Upper lobe of left lung (tissue), 4 donors: ENCODE data around the gene CCM2.

Experiments used
- CTCF ChIP-seq, 6 experiments: fragments of 450-650 bp in 4 of 6; fragments of 200-600 bp in 2 of 6; sonication (generic) in 2 of 6; IDR thresholded peaks; one replicate each; pipeline ENCODE4 v1.5.1; 2016 to 2019; ENCODE audit warnings: antibody characterized with exemption in 6 of 6
- POLR2AphosphoS5 ChIP-seq, 2 donors: sonication (generic); formaldehyde crosslinking; IDR thresholded peaks; one replicate each; pipeline ENCODE4 v1.5.1; 2017; ENCODE audit warnings: antibody characterized with exemption in 2 of 2

DNA sequence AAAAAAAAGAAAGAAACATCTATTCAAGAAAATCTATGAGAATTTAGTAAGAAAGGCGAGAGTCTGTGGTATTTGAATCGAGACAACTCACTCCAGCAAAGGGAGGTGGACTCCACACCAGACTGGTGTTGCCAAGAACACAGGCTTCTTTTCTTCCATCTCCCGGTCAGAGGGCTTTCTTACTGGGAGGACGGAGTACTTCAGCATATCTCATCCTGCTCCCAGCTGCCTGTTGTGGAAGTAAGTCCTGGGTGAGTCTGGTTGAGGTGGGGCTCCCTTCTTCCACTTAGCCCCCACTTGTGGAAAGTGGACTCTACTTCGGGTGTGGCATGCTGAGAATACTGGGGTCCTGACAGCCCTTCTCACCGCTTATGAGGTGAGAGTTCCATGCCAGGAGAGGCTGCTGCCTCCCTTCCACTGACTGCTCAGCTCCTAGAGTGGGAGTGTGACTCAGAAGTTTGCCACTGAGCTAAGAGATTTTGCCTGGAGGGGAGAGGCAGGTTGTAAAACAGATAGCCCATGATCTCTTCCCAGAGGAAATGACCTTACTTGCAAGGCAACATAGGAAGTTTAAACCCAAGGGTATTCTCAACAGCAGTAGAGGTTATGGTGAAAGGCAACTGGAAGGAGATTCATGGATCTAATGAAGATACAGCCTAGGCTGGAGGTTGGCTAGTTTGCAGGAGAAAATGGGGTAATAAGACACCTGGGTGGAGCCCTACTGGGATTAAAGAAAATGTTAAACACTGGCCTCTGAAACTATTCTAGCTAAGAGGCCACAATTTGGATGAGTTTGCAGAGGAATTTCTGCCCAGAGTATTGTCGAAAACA, 92.3 kb downstream of the CCM2 start:
- TF ChIP-seq CTCF (IDR thresholded peaks at IDR 0.05) (no peak), POLR2AphosphoS5 (IDR thresholded peaks at IDR 0.05) (no peak)
